H1 (cell line): Measurements from ENCODE around the gene PLAAT1. TPM values are rescaled to one million over a fixed set of nuclear protein-coding genes. Genes with fewer than 3 reads are reported as not detected.

Experiments used
- CTCF ChIA-PET: fragments of 300-600 bp; sonication (Branson Sonifier 250); formaldehyde crosslinking; loops from one replicate; lab custom pipeline; 2021; ENCODE audit not compliant: partially characterized antibody; lab: Charles Lee
- POLR2A ChIA-PET: fragments of 300-600 bp; sonication (Branson Sonifier 250); formaldehyde crosslinking; loops from one replicate; lab custom pipeline; 2021; ENCODE audit warnings: inconsistent platforms; ENCODE audit not compliant: partially characterized antibody; lab: Charles Lee
- DNase-seq, 2 experiments: peaks; one replicate each; pipeline versions ENCODE4 v3.0.0 to v3.0.0-alpha.2; 2010 to 2022; ENCODE audit warnings: low spot score in 2 of 2, low read depth in 1 of 2, mixed read lengths in 1 of 2
- FAIRE-seq: peaks from 2 replicates; lab custom pipeline; 2011; peaks lifted over from hg19 to GRCh38; lab: Jason Lieb, UNC
- H2AFZ ChIP-seq: 2 replicates; pipeline ENCODE4 v1.8.1; 2012; ENCODE audit warnings: low read length, inconsistent platforms
- H2AK5ac ChIP-seq: 2 replicates; pipeline ENCODE4 v1.6.1; 2013; ENCODE audit warnings: low read depth, low read length
- H2BK120ac ChIP-seq: replicated peaks from 2 replicates; pipeline ENCODE3; 2013; ENCODE audit warnings: low read depth, low read length, inconsistent platforms
- H2BK12ac ChIP-seq: 2 replicates; pipeline ENCODE4 v1.6.1; 2013; ENCODE audit warnings: low read depth, low read length
- H2BK15ac ChIP-seq: 2 replicates; pipeline ENCODE4 v1.6.1; 2013; ENCODE audit warnings: low read length
- H2BK20ac ChIP-seq: 2 replicates; pipeline ENCODE4 v1.6.1; 2013; ENCODE audit warnings: low read length
- H2BK5ac ChIP-seq: 2 replicates; pipeline ENCODE4 v1.6.1; 2013; ENCODE audit warnings: low read depth, low read length
- H3K14ac ChIP-seq: 2 replicates; pipeline ENCODE4 v1.6.1; 2013; ENCODE audit warnings: inconsistent platforms; ENCODE audit not compliant: insufficient read length
- H3K18ac ChIP-seq: 2 replicates; pipeline ENCODE4 v1.6.1; 2013; ENCODE audit warnings: low read length; ENCODE audit errors: extremely low read depth
- H3K23ac ChIP-seq: 2 replicates; pipeline ENCODE4 v1.6.1; 2013; ENCODE audit warnings: inconsistent platforms; ENCODE audit not compliant: insufficient read length
- H3K23me2 ChIP-seq: 2 replicates; pipeline ENCODE4 v1.6.1; 2013; ENCODE audit warnings: low read depth, low read length
- H3K27ac ChIP-seq: 2 replicates; pipeline ENCODE4 v1.6.1; 2011; ENCODE audit warnings: low read depth, low read length, inconsistent platforms
- H3K27me3 ChIP-seq, 4 experiments: replicated peaks in 1 of 4; 1 replicate in 1 of 4; 2 replicates in 3 of 4; pipeline versions ENCODE4 v1.6.1 to v1.8.1; 2011 to 2013; ENCODE audit warnings: low read length in 3 of 4, mild to moderate bottlenecking in 3 of 4, inconsistent platforms in 2 of 4, mixed read lengths in 2 of 4, moderate library complexity in 1 of 4; ENCODE audit not compliant: control insufficient read depth in 3 of 4, insufficient read depth in 3 of 4; ENCODE audit errors: extremely low read depth in 1 of 4
- H3K36me3 ChIP-seq, 4 experiments: 2 replicates each; pipeline versions ENCODE4 v1.6.1 to v1.8.1; 2011 to 2013; ENCODE audit warnings: mild to moderate bottlenecking in 4 of 4, low read length in 3 of 4, moderate library complexity in 2 of 4, control low read depth in 1 of 4, inconsistent platforms in 1 of 4; ENCODE audit not compliant: insufficient read depth in 4 of 4, control insufficient read depth in 2 of 4
- H3K4ac ChIP-seq: replicated peaks from 2 replicates; pipeline ENCODE3; 2013; ENCODE audit warnings: low read length, low read depth, mixed read lengths, inconsistent platforms; ENCODE audit not compliant: insufficient read length
- H3K4me1 ChIP-seq, 4 experiments: replicated peaks in 1 of 4; 1 replicate in 1 of 4; 2 replicates in 3 of 4; pipeline versions ENCODE4 v1.6.1 to v1.8.1; 2011 to 2013; ENCODE audit warnings: low read length in 3 of 4, inconsistent platforms in 2 of 4, mixed read lengths in 1 of 4; ENCODE audit not compliant: insufficient read depth in 4 of 4, control insufficient read depth in 3 of 4
- H3K4me2 ChIP-seq, 2 experiments: 2 replicates each; pipeline versions ENCODE4 v1.6.1 to v1.8.1; 2011 to 2013; ENCODE audit warnings: low read depth in 2 of 2, low read length in 2 of 2, control low read depth in 1 of 2, inconsistent platforms in 1 of 2, mild to moderate bottlenecking in 1 of 2; ENCODE audit not compliant: insufficient read depth in 1 of 2
- H3K4me3 ChIP-seq, 4 experiments: fragments of 200-600, 300-600 bp in 1 of 4; sonication (generic), shearing (Covaris generic), sonication (Bioruptor Twin) in 1 of 4; 2 replicates each; pipeline versions ENCODE4 v1.5.1 to v1.8.1; 2011 to 2016; ENCODE audit warnings: low read length in 4 of 4, low read depth in 3 of 4, control low read depth in 2 of 4, inconsistent platforms in 2 of 4, mild to moderate bottlenecking in 2 of 4, mixed read lengths in 1 of 4, moderate library complexity in 1 of 4; ENCODE audit not compliant: insufficient read depth in 2 of 4; ENCODE audit errors: extremely low read depth in 1 of 4
- H3K56ac ChIP-seq: replicated peaks from 2 replicates; pipeline ENCODE3; 2013; ENCODE audit warnings: low read depth, mild to moderate bottlenecking, mixed read lengths, low read length, inconsistent platforms; ENCODE audit not compliant: insufficient read length
- H3K79me1 ChIP-seq: 2 replicates; pipeline ENCODE4 v1.6.1; 2013; ENCODE audit warnings: low read depth, low read length, control low read depth
- H3K79me2 ChIP-seq, 2 experiments: 2 replicates each; pipeline versions ENCODE4 v1.6.1 to v1.8.1; 2012 to 2013; ENCODE audit warnings: low read length in 2 of 2, mild to moderate bottlenecking in 2 of 2, inconsistent platforms in 1 of 2; ENCODE audit not compliant: insufficient read depth in 2 of 2, control insufficient read depth in 1 of 2
- H3K9ac ChIP-seq, 4 experiments: replicated peaks in 1 of 4; 1 replicate in 1 of 4; 2 replicates in 3 of 4; pipeline versions ENCODE4 v1.6.1 to v1.8.1; 2011 to 2013; ENCODE audit warnings: low read depth in 3 of 4, low read length in 3 of 4, control low read depth in 2 of 4, mild to moderate bottlenecking in 2 of 4, moderate library complexity in 2 of 4, inconsistent platforms in 1 of 4; ENCODE audit errors: extremely low read depth in 1 of 4
- H3K9me3 ChIP-seq, 2 experiments: 2 replicates each; pipeline versions ENCODE4 v1.6.1 to v1.8.1; 2012 to 2013; ENCODE audit warnings: mild to moderate bottlenecking in 2 of 2, moderate library complexity in 2 of 2, control low read depth in 1 of 2, inconsistent platforms in 1 of 2, low read depth in 1 of 2, low read length in 1 of 2, mixed read lengths in 1 of 2; ENCODE audit not compliant: insufficient read depth in 2 of 2
- H4K20me1 ChIP-seq, 2 experiments: replicated peaks in 1 of 2; 2 replicates each; pipeline versions ENCODE3 to v1.8.1; 2011 to 2013; ENCODE audit warnings: inconsistent platforms in 2 of 2, low read length in 2 of 2, mild to moderate bottlenecking in 1 of 2; ENCODE audit not compliant: insufficient read depth in 2 of 2, control insufficient read depth in 1 of 2
- H4K5ac ChIP-seq: 2 replicates; pipeline ENCODE4 v1.6.1; 2013; ENCODE audit warnings: low read length, low read depth, mixed read lengths, inconsistent platforms; ENCODE audit not compliant: insufficient read length
- H4K8ac ChIP-seq: 2 replicates; pipeline ENCODE4 v1.8.0; 2013; ENCODE audit warnings: mild to moderate bottlenecking, moderate library complexity, low read length, inconsistent platforms; ENCODE audit not compliant: insufficient read depth; ENCODE audit errors: extremely low read depth
- H4K91ac ChIP-seq: replicated peaks from 2 replicates; pipeline ENCODE3; 2013; ENCODE audit warnings: low read length, mixed read lengths, inconsistent platforms; ENCODE audit not compliant: insufficient read length
- CHD2 ChIP-seq: IDR thresholded peaks from 2 replicates; pipeline ENCODE4 v1.6.1; 2012; ENCODE audit warnings: low read length, improper control_type of control experiment
- EZH2 ChIP-seq: fragments of 200-600 bp; sonication (generic); IDR thresholded peaks from 2 replicates; pipeline ENCODE4 v1.7.1; 2012; ENCODE audit warnings: low read depth, mild to moderate bottlenecking, moderate library complexity, low read length, inconsistent platforms; ENCODE audit not compliant: severe bottlenecking
- FOSL1 ChIP-seq: IDR thresholded peaks from 2 replicates; pipeline ENCODE4 v1.6.1; 2011; ENCODE audit warnings: mild to moderate bottlenecking, low read depth, low read length, moderate library complexity; ENCODE audit not compliant: insufficient read depth
- PHF8 ChIP-seq: fragments of 200-600 bp; sonication (generic); conservative IDR thresholded peaks from 2 replicates; pipeline ENCODE4 v1.7.1; 2012; ENCODE audit warnings: low read depth, mild to moderate bottlenecking, inconsistent platforms, low read length, moderate library complexity
- RXRA ChIP-seq: IDR thresholded peaks from 2 replicates; pipeline ENCODE4 v1.6.1; 2011; ENCODE audit warnings: low read depth, mild to moderate bottlenecking, low read length, moderate library complexity; ENCODE audit not compliant: insufficient read depth
- SAP30 ChIP-seq: fragments of 300-600 bp; sonication (generic); IDR thresholded peaks from 2 replicates; pipeline ENCODE4 v1.7.1; 2012; ENCODE audit warnings: low read length, moderate library complexity, mild to moderate bottlenecking, inconsistent platforms; ENCODE audit not compliant: insufficient read depth, insufficient replicate concordance
- SIN3A ChIP-seq, 2 experiments: IDR thresholded peaks in 1 of 2; conservative IDR thresholded peaks in 1 of 2; 2 replicates each; pipeline ENCODE4 v1.6.1; 2011 to 2012; ENCODE audit warnings: low read length in 2 of 2, improper control_type of control experiment in 1 of 2, low read depth in 1 of 2, mild to moderate bottlenecking in 1 of 2
- SP1 ChIP-seq: IDR thresholded peaks from 2 replicates; pipeline ENCODE4 v1.6.1; 2011; ENCODE audit warnings: low read depth, low read length
- SRF ChIP-seq: IDR thresholded peaks from 2 replicates; pipeline ENCODE4 v1.6.1; 2011; ENCODE audit warnings: mild to moderate bottlenecking, low read depth, low read length, moderate library complexity
- WGBS, 2 experiments: shearing (Covaris generic) in 1 of 2; methylation state at CpG; one replicate each; pipeline versions ENCODE4 v1.1.6 to v1.1.7; 2013 to 2015; ENCODE audit warnings: low lambda C conversion rate in 2 of 2, mixed read lengths in 2 of 2, inconsistent platforms in 1 of 2, low coverage in 1 of 2, missing lambda C conversion rate in 1 of 2; ENCODE audit not compliant: insufficient replicate concordance in 2 of 2, insufficient coverage in 1 of 2, insufficient read length in 1 of 2; ENCODE audit errors: extremely low coverage in 1 of 2, missing lambda C conversion rate in 1 of 2; 5-methylcytosine and 5-hydroxymethylcytosine counted together
- polyA plus RNA-seq, 7 experiments: library from polyadenylated mRNA; depleted of rRNA in 3 of 7; stranded (reverse) in 5 of 7; unstranded in 2 of 7; fragments of >200 nt in 5 of 7; fragments of 200-250 nt in 2 of 7; gene quantifications; 1 replicate in 5 of 7; 2 replicates in 1 of 7; 4 replicates in 1 of 7; pipeline versions ENCODE4 v1.2.1 to v1.2.3, GENCODE V29; 2011 to 2013; ENCODE audit warnings: missing spikeins in 2 of 7, mixed read lengths in 2 of 7
- total RNA-seq: library from RNA; stranded (reverse); fragmentation: NEBNext Ultra II Directional; extraction: Animal tissue kit (Norgen Biotek cat#: 25700); gene quantifications from 2 replicates; pipeline ENCODE4 v1.2.1, GENCODE V29; 2021

PLAAT1 gene
- total and polyA plus RNA-seq, 2 of the 8 experiments (the other 6 are each of a cell fraction or from before 2014, with no cell fraction given) = 4.5 to 6.0 TPM

- H2BK20ac ChIP-seq = no peak overlapping the region
- H3K36me3 ChIP-seq = no peaks in the 10 kb centered on the region
- H3K4me2 ChIP-seq = no peak overlapping the region
- peak overlapping the region; percentile 35 for H3K18ac ChIP-seq
- H2BK120ac ChIP-seq = no peak overlapping the region
- no peaks in the 10 kb centered on the region for H3K9me3 ChIP-seq
- H3K79me1 ChIP-seq = no peaks in the 10 kb centered on the region
- WGBS, 2 experiments = 83% methylated on average over 4 of the region's 4 CpGs; no CpG with 5 or more reads in 1 of the 2 experiments
- FAIRE-seq (peak; percentile 19), DNase-seq (no peak)
- H3K27me3 ChIP-seq = no peaks in the 10 kb centered on the region
- no peak overlapping the region for H3K56ac ChIP-seq
- H2BK15ac ChIP-seq = no peak overlapping the region
- H3K23me2 ChIP-seq = no peaks in the 10 kb centered on the region
- no peak overlapping the region for H3K14ac ChIP-seq
- no peak overlapping the region for H2AFZ ChIP-seq
- H4K91ac ChIP-seq = peak overlapping the region; percentile 1
- no peak overlapping the region for H3K9ac ChIP-seq
- POLR2A ChIA-PET = no interaction called here
- H2BK12ac ChIP-seq = no peak overlapping the region
- H3K27ac ChIP-seq = no peak overlapping the region
- H2BK5ac ChIP-seq = 0 out of 2 replicates have a peak overlapping the region, but pooled peaks have one; percentile 12
- H3K79me2 ChIP-seq = no peaks in the 10 kb centered on the region
- H4K20me1 ChIP-seq = no peaks in the 10 kb centered on the region
- no peak overlapping the region for H4K8ac ChIP-seq
- no peak overlapping the region for H3K23ac ChIP-seq
- no peak overlapping the region for H4K5ac ChIP-seq
- H3K4me1 ChIP-seq = peaks cover 0 to 31% (median 19%) of the 10 kb centered on the region in 4 experiments
- CTCF ChIA-PET = no interaction called here
- TF ChIP-seq SIN3A (conservative IDR thresholded peaks at IDR 0.05 in 1 of 2, IDR thresholded peaks at IDR 0.05 in 1 of 2; ENCODE audit: low read depth in 1 of 2, low read length in 2 of 2) (no peak), SAP30 (no peak), EZH2 (no peak), FOSL1 (no peak), SRF (no peak), CHD2 (no peak), RXRA (no peak), SP1 (no peak), PHF8 (no peak)
- TF ChIP-seq, all 59 proteins: peak for 0
- Histone ChIP-seq H3K4me3 (no peak overlapping the region), H2AK5ac (no peak overlapping the region), H3K4ac (no peak overlapping the region)
Observed at GRCh38 chr3:193230610-193231009, 10.4 kb upstream of the PLAAT1 start.
